ENCODE results near the gene MYH8.

The MYH8 gene

GRCh38 chr17:10380631-10381408 lies 40.9 kb downstream of the MYH8 start:
- Histone ChIP-seq H3K4me2 (ENCODE audit: low read length) (peak overlapping the region; percentile 0), H3K4me1 (ENCODE audit: control insufficient read depth, insufficient read depth, low read length) (peaks cover 55% of the 10 kb centered on the region), H3K27me3 (ENCODE audit: control insufficient read depth, insufficient read depth, low read length) (no peaks in the 10 kb centered on the region), H3K4me3 (ENCODE audit: low read length) (no peak overlapping the region), H3K9me3 (replicated peaks; ENCODE audit: low read length) (no peaks in the 10 kb centered on the region), H3K9ac (ENCODE audit: low read depth, low read length) (peak overlapping the region; percentile 27), H3K36me3 (ENCODE audit: insufficient read depth, low read length) (no peaks in the 10 kb centered on the region)

GRCh38 chr17:10372906-10373305 lies 48.8 kb downstream of the MYH8 start, which contains the start of gene MYH13:
MYH13 (minus strand) TSS chr17:10373006; CDS start chr17:10364530, 8,476 bp downstream.
- Histone ChIP-seq H3K4me2 (ENCODE audit: low read length) (no peak within 1 kb of the TSS), H3K36me3 (ENCODE audit: insufficient read depth, low read length) (no peaks in the 10 kb centered on the region), H3K9me3 (replicated peaks; ENCODE audit: low read length) (no peaks in the 10 kb centered on the region), H3K27me3 (ENCODE audit: control insufficient read depth, insufficient read depth, low read length) (no peaks in the 10 kb centered on the region), H3K9ac (ENCODE audit: low read depth, low read length) (no peak within 1 kb of the TSS), H3K4me3 (ENCODE audit: low read length) (no peak within 1 kb of the TSS), H3K4me1 (ENCODE audit: control insufficient read depth, insufficient read depth, low read length) (peaks cover 9% of the 10 kb centered on the region)

GRCh38 chr17:10370016-10370608 lies 51.6 kb downstream of the MYH8 start:
- H3K4me1 ChIP-seq (ENCODE audit: control insufficient read depth, insufficient read depth, low read length), result peaks cover 2% of the 10 kb centered on the region
- no peak overlapping the region for H3K4me3 ChIP-seq (ENCODE audit: low read length)
- no peaks in the 10 kb centered on the region for H3K9me3 ChIP-seq (replicated peaks; ENCODE audit: low read length)
- H3K9ac ChIP-seq (ENCODE audit: low read depth, low read length), result no peak overlapping the region
- no peaks in the 10 kb centered on the region for H3K36me3 ChIP-seq (ENCODE audit: insufficient read depth, low read length)
- H3K27me3 ChIP-seq (ENCODE audit: control insufficient read depth, insufficient read depth, low read length), result no peaks in the 10 kb centered on the region
- no peak overlapping the region for H3K4me2 ChIP-seq (ENCODE audit: low read length)

GRCh38 chr17:10369239-10369638 lies 52.5 kb downstream of the MYH8 start:
- no peaks in the 10 kb centered on the region for H3K27me3 ChIP-seq (ENCODE audit: control insufficient read depth, insufficient read depth, low read length)
- no peaks in the 10 kb centered on the region for H3K4me1 ChIP-seq (ENCODE audit: control insufficient read depth, insufficient read depth, low read length)
- H3K9ac ChIP-seq (ENCODE audit: low read depth, low read length), result no peak overlapping the region
- H3K9me3 ChIP-seq (replicated peaks; ENCODE audit: low read length), result no peaks in the 10 kb centered on the region
- no peak overlapping the region for H3K4me3 ChIP-seq (ENCODE audit: low read length)
- no peaks in the 10 kb centered on the region for H3K36me3 ChIP-seq (ENCODE audit: insufficient read depth, low read length)
- H3K4me2 ChIP-seq (ENCODE audit: low read length), result no peak overlapping the region

- Histone ChIP-seq H3K9me3 (replicated peaks; ENCODE audit: low read length) (no peaks in the 10 kb centered on the region), H3K4me1 (ENCODE audit: control insufficient read depth, insufficient read depth, low read length) (no peaks in the 10 kb centered on the region), H3K36me3 (ENCODE audit: insufficient read depth, low read length) (no peaks in the 10 kb centered on the region), H3K9ac (ENCODE audit: low read depth, low read length) (no peak overlapping the region), H3K4me3 (ENCODE audit: low read length) (no peak overlapping the region), H3K4me2 (ENCODE audit: low read length) (no peak overlapping the region), H3K27me3 (ENCODE audit: control insufficient read depth, insufficient read depth, low read length) (no peaks in the 10 kb centered on the region)
Measured at GRCh38 chr17:10368561-10368960, 53.2 kb downstream of the MYH8 start.

GRCh38 chr17:10360578-10360977 lies 61.2 kb downstream of the MYH8 start:
- H3K4me1 ChIP-seq (ENCODE audit: control insufficient read depth, insufficient read depth, low read length), result peaks cover 6% of the 10 kb centered on the region
- no peaks in the 10 kb centered on the region for H3K9me3 ChIP-seq (replicated peaks; ENCODE audit: low read length)
- H3K27me3 ChIP-seq (ENCODE audit: control insufficient read depth, insufficient read depth, low read length), result no peaks in the 10 kb centered on the region
- no peak overlapping the region for H3K9ac ChIP-seq (ENCODE audit: low read depth, low read length)
- no peak overlapping the region for H3K4me2 ChIP-seq (ENCODE audit: low read length)
- H3K36me3 ChIP-seq (ENCODE audit: insufficient read depth, low read length), result no peaks in the 10 kb centered on the region
- no peak overlapping the region for H3K4me3 ChIP-seq (ENCODE audit: low read length)

- peaks cover 6% of the 10 kb centered on the region for H3K4me1 ChIP-seq (ENCODE audit: control insufficient read depth, insufficient read depth, low read length)
- H3K36me3 ChIP-seq (ENCODE audit: insufficient read depth, low read length), result no peaks in the 10 kb centered on the region
- no peaks in the 10 kb centered on the region for H3K27me3 ChIP-seq (ENCODE audit: control insufficient read depth, insufficient read depth, low read length)
- no peaks in the 10 kb centered on the region for H3K9me3 ChIP-seq (replicated peaks; ENCODE audit: low read length)
- H3K4me3 ChIP-seq (ENCODE audit: low read length), result no peak overlapping the region
- H3K4me2 ChIP-seq (ENCODE audit: low read length), result no peak overlapping the region
- no peak overlapping the region for H3K9ac ChIP-seq (ENCODE audit: low read depth, low read length)
Measured at GRCh38 chr17:10357768-10358167, 64.0 kb downstream of the MYH8 start.

- Histone ChIP-seq H3K4me2 (ENCODE audit: low read length) (no peak overlapping the region), H3K9ac (ENCODE audit: low read depth, low read length) (no peak overlapping the region), H3K27me3 (ENCODE audit: control insufficient read depth, insufficient read depth, low read length) (no peaks in the 10 kb centered on the region), H3K36me3 (ENCODE audit: insufficient read depth, low read length) (no peaks in the 10 kb centered on the region), H3K4me1 (ENCODE audit: control insufficient read depth, insufficient read depth, low read length) (no peaks in the 10 kb centered on the region), H3K4me3 (ENCODE audit: low read length) (no peak overlapping the region), H3K9me3 (replicated peaks; ENCODE audit: low read length) (no peaks in the 10 kb centered on the region)
Measured at GRCh38 chr17:10354651-10355050, 67.1 kb downstream of the MYH8 start.

- no peak overlapping the region for H3K4me2 ChIP-seq (ENCODE audit: low read length)
- H3K4me3 ChIP-seq (ENCODE audit: low read length), result no peak overlapping the region
- no peaks in the 10 kb centered on the region for H3K36me3 ChIP-seq (ENCODE audit: insufficient read depth, low read length)
- no peaks in the 10 kb centered on the region for H3K4me1 ChIP-seq (ENCODE audit: control insufficient read depth, insufficient read depth, low read length)
- no peaks in the 10 kb centered on the region for H3K9me3 ChIP-seq (replicated peaks; ENCODE audit: low read length)
- H3K9ac ChIP-seq (ENCODE audit: low read depth, low read length), result no peak overlapping the region
- H3K27me3 ChIP-seq (ENCODE audit: control insufficient read depth, insufficient read depth, low read length), result no peaks in the 10 kb centered on the region
Measured at GRCh38 chr17:10352893-10353292, 68.9 kb downstream of the MYH8 start.

GRCh38 chr17:10349403-10349802 lies 72.3 kb downstream of the MYH8 start:
- no peaks in the 10 kb centered on the region for H3K4me1 ChIP-seq (ENCODE audit: control insufficient read depth, insufficient read depth, low read length)
- no peaks in the 10 kb centered on the region for H3K36me3 ChIP-seq (ENCODE audit: insufficient read depth, low read length)
- H3K9me3 ChIP-seq (replicated peaks; ENCODE audit: low read length), result no peaks in the 10 kb centered on the region
- H3K9ac ChIP-seq (ENCODE audit: low read depth, low read length), result no peak overlapping the region
- H3K27me3 ChIP-seq (ENCODE audit: control insufficient read depth, insufficient read depth, low read length), result no peaks in the 10 kb centered on the region
- H3K4me2 ChIP-seq (ENCODE audit: low read length), result no peak overlapping the region
- no peak overlapping the region for H3K4me3 ChIP-seq (ENCODE audit: low read length)

- Histone ChIP-seq H3K36me3 (ENCODE audit: insufficient read depth, low read length) (no peaks in the 10 kb centered on the region), H3K9me3 (replicated peaks; ENCODE audit: low read length) (no peaks in the 10 kb centered on the region), H3K9ac (ENCODE audit: low read depth, low read length) (no peak overlapping the region), H3K4me2 (ENCODE audit: low read length) (no peak overlapping the region), H3K27me3 (ENCODE audit: control insufficient read depth, insufficient read depth, low read length) (no peaks in the 10 kb centered on the region), H3K4me1 (ENCODE audit: control insufficient read depth, insufficient read depth, low read length) (no peaks in the 10 kb centered on the region), H3K4me3 (ENCODE audit: low read length) (no peak overlapping the region)
Measured at GRCh38 chr17:10344816-10345215, 76.9 kb downstream of the MYH8 start.

All from skeletal muscle satellite cell (primary cell).